Umbilical cord (tissue), 2 donors: ENCODE results near the gene BTBD1. TPM values are rescaled to one million over a fixed set of nuclear protein-coding genes. Genes with fewer than 3 reads are reported as not detected.
"Not testable (repeated sequence)": the region's sequence is repeated elsewhere in the genome, so short reads cannot be mapped to it uniquely, and the experiment has no call there.

ENCODE experiments used
- DNase-seq: peaks from one replicate; pipeline ENCODE4 v3.0.0-alpha.2; 2015; ENCODE audit warnings: low spot score
- total RNA-seq: library from RNA; depleted of rRNA; stranded (reverse); fragments of >200 nt; gene quantifications from one replicate; pipeline ENCODE4 v1.2.3, GENCODE V29; 2014; ENCODE audit warnings: low replicate concordance; ENCODE audit not compliant: insufficient read depth

BTBD1 gene
- total RNA-seq, 1 donor from 2014 or later: 65.5 TPM

DNA sequence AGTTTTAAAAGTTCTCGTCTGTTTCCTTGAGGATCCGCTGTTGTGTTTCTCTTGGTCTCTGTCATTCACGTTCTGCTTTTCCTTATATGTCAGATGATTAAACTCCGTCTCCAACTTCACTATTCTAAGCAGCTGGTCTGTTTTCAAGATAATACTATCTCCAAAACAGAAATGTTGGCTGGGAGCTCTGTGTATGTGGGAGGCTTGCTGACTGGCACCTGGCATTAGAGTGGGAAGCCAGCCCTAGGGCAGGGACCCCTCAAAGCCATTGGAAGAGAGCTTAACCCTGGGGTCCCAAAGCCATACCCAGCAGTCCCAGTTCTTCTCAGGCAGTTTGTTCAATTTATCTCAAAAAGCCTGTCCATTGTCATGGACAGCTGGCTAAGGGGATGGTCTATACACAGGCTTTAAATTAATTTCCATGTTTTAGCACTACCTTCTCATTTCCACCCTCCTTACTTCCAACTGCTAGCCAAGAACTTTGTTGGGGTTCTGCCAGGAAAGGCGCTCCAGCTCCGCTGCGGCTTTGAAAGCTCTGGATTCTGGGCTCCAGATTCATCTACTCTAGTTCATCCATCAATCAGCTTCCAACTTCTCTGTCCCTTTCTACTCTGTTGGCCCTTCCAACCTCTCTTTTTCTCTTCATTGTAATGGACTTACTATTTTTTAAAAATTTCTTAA lies 9.2 kb downstream of the BTBD1 start:
- DNase-seq: peak; percentile 61

DNA sequence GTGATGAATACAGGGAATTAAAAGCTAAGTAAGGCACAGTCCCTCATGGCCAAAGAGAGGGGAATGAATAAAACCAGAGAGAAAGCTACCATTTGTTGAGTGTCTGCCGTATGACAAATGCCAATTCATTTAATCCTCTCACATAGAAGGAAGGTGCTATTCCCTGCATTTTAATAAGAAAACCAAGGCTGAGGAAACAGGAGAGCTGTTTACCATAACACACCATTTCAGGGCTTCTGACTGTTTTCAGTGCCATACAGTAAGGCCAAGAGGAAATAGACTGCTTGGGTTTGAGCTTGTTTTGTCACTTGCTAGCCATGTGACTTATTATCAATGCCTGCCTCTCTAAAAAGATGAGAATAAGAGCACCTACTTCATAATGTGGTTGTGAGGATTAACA lies 10.1 kb downstream of the BTBD1 start:
- DNase-seq: no peak

DNA sequence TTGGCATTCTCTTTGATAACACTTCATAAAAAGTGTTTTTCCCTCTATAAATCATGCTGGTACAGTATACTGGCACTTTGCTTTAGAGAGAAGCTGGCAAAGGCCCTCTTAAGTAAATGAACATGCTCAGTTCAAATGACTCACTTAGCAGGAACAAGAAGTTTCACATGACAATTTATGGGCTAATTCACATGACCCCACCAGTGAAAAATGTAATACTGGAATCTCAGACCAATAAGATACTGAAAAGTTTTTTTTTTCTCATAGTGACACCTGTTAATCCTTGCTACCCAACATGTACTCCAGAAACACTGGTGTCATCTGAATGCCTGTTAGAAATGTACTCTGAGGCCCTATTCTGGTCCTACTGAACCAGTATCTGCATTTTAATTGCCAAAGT lies 13.9 kb downstream of the BTBD1 start:
- DNase-seq: no peak

DNA sequence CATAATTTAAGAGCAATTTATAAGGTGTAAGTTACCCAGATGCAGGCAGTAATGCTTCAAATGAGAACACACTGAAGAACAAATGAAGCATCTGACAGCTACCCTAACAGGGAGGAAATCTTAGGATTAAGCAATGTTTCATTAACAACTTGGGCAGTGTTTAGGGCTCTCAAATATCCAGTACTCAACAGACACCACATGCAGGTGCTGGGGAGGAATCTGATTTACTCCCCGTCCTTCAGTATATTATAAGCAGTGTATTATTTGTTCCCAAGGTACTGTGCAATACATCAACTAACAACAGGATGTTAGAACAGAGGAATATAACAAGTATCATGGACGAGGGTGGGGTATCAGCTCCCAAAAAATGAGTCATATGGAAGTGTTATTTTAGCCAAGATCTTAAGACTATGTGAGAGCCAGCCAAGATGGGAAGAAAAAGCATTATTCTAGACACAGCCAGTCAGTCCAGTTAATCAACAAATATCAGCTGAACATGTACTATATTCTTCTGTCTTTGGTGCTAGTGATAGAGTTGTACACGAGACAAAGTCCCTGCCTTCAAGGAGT lies 20.4 kb downstream of the BTBD1 start:
- DNase-seq: no peak

DNA sequence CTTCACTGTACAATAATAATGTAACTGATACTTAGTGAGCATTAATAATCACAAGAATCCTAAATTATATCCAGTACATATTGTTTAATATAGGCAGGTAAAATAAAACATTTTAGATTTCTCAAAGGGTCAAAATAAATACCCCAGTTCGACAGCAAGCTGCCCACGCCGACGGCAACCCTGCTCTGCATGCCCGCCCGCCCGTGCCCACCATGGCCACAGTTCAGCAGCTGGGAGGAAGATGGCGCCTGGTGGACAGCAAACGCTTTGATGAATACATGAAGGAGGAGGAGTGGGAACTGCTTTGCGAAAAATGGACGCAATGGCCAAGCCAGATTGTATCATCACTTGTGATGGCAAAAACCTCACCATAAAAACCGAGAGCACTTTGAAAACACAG lies 22.9 kb downstream of the BTBD1 start:
- DNase-seq: no peak

DNA sequence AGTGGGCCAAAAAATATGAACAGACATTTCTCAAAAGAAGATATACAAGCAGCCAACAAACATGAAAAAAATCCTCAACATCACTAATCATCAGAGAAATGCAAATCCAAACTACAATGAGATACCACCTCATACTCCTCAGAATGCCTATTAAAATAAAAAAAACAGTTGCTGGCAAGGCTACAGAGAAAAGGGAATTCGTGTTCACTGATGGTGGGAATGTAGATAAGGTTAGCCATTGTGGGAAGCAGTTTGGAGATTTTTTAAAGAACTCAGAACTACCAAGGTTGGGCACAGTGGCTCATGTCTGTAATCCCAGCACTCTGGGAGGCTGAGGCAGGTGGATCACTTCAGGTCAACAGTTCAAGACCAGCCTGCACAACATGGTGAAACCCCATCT lies 27.8 kb downstream of the BTBD1 start:
- no peak for DNase-seq

DNA sequence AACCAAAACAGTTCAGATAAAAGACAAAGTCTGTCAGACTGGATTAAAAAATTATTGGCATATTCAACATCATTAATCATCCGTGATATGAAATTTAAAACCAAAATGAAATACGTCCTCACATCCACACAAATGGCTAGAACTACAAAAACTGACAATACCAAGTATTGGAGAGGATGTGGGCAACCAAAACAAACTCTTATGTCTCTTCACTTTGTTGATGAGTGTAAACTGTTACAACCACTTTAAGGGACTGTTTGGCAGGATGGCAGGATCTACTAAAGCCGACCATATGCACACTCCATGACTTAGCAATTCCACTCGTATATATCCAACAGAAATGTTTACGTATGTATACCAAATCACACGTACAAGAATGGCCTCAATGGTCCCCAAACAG lies 30.8 kb downstream of the BTBD1 start:
- no peak for DNase-seq

DNA sequence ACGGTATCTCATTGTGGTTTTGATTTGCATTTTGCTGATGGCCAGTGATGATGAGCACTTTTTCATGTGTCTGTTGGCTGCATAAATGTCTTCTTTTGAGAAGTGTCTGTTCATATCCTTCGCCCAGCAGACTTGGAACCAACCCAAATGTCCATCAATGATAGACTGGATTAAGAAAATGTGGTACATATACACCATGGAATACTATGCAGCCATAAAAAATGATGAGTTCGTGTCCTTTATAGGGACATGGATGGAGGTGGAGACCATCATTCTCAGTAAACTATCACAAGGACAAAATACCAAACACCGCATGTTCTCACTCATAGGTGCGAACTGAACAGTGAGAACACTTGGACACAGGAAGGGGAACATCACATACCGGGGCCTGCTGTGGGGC lies 35.8 kb downstream of the BTBD1 start:
- not testable (repeated sequence) for DNase-seq

DNA sequence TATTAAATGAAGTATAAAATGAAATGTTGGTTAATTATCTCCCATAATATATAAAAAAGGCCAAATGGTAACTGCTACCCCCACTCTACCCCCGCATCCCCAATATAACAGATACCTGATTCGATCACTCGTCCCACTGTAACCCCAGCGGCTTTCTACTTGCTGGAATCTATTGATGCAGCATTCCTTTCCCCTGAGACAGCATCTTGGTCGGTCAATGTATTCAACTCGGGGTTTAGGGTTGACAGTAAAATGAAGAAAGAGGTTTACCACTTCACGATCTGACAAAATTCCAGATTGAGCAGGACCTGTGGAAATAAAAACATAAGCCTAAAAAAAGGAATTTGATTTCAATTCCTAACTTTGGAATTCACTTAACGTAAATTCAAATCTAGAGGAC lies 37.0 kb downstream of the BTBD1 start:
- no peak for DNase-seq

DNA sequence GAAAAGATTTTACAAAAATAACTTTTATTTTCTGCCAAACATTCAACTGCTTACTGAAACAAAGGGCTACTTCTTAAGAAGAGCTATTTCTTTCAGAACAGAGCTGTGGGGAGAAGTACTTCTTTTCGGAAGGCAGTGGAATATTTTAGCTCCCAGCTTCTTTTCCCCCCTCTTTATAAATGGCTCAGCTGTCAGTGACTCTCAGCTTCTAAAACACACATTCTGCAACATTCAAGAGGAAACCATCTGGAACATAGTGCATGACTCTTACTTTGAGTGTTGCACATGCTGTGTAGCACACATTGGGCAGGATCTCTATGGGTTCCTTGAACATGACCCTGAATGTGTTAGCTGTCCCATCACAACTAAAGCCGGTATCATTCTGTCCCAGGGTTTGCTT lies 48.6 kb downstream of the BTBD1 start:
- no peak for DNase-seq

DNA sequence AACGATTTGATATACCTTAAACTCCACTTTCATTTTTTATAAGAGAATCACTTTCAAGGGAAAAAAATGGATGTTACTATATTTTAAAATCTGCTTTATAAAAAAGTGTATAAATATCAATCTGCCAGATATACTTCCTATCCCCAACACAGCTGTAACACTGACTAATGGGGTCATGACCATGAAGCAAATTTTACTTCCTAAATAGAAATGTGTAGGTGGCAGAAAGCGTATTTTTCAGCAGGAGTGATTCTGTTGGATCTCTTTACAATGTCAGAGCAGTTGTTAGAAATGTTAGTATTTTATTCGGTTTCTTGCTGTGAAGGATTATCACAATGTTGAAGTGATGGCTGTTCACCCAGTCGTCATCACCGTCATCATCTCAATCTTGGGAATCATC lies 50.1 kb downstream of the BTBD1 start:
- no peak for DNase-seq

DNA sequence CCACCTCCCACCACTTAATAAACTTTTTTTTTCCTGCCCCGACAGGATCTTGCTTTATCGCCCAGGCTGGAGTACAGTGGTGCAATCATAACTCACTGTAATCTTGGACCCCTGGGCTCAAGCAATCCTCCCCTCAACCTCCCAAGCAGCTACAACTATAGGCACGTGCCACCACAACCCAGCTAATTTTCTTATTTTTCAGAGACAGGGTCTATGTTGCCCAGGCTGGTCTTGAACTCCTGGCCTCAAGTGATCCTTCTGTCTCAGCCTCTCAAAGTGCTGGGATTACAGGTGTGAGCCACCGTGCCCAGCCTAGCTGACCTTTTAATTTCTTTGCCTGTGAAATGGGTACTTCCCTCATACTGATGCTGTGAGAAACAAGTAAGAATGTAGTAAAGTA lies 51.7 kb downstream of the BTBD1 start:
- DNase-seq: no peak

DNA sequence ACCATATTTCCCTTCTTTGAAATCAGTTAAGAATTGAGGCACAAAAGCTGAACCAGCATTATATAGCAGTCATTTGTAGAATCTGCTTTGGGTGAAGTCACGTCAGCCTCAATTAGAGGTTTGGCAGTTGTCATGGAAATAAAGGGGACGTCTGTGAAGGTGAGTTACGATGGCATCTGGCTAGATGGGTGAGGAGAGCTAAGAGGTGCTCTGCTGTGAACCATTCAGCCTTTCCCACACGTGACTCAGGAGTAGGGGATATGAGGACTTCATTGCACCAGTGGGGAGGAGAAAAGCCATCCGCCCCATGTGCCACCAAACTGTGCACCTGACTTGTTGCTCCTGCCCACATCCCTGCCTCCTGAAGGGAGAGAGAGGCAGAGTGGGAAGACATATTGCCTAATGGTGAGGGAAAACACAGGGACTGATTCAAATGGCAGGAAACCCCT lies 52.8 kb downstream of the BTBD1 start:
- no peak for DNase-seq

DNA sequence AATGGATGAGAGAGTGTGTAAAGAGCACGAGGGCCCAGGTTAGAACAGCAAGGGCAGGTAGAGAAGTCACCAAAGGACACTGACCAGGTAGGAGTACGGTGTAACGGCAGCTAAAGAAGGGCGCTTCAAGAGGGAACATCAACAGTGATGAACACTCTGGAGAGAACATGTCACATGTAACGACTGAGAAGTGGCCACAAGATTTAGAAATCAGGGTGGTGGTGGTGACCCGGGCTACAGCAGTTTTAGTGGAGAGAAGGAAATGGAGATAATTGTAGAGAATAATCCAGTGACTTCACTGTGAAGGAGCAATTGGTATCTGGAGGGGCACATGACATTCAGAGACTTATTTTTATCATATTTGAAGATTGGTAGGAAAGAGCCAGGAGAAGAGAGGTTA lies 54.4 kb downstream of the BTBD1 start:
- no peak for DNase-seq

DNA sequence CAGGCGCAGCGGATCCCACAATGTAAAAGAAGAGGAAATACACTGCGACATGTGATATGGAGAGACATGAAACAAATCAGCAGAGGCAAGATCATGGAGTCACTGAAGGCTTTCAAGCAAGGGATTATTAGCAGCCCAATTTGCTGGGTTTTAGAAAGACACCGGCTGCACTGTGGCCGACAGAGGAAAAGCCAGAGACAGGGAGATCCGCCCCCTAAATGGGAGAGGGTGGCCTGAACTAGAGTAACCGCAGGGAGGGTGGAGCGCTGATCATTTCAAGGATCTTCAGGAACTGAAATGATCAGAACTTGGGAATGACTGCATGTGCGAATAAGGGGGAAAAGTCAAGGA lies 55.0 kb downstream of the BTBD1 start:
- DNase-seq: no peak

DNA sequence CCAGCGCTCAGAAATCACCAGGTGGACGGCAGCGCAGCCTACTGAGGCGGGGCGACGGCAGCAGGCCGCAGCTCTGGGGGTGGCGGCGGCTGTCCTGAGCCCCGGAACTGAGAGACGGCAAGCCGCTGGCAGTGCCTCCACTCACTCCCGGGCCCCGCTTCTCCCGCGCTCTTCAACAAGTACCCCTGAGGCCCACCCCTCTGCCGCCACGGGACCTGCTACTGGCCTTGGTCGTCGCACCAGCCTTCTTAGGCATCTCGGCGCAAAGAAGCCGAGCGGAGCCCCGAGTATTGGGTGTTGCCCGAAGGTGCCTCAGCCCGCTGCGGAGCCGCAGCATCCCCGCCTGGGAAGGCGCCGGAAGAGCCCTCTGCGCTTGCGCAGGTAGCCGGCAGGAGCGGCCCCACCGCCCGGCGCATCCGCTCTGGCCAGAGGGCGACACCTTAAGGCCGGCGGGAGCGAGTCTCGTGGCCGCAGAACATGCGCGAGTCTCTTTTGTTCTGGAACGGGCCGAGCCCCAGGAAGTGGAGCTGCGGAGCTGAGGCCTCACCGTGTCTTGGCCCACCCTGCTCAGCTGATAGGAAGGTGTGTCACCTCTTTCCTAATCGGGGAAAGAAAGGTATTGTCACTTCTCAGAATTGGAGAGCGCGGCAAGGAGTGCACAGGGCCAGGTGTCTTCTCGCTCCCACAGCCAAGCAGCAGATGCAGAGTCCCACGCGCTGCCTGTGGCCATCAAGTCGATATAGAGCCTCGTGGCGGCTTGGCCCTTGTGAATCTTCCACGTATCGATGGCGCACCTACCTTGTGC lies 55.6 kb downstream of the BTBD1 start, which contains the start of gene C15orf40:
Gene C15orf40 (minus strand): TSS at position 369 of the 805 bp plus-strand sequence. CDS start 32 bp downstream, at position 337.
- DNase-seq: peak; percentile 94

DNA sequence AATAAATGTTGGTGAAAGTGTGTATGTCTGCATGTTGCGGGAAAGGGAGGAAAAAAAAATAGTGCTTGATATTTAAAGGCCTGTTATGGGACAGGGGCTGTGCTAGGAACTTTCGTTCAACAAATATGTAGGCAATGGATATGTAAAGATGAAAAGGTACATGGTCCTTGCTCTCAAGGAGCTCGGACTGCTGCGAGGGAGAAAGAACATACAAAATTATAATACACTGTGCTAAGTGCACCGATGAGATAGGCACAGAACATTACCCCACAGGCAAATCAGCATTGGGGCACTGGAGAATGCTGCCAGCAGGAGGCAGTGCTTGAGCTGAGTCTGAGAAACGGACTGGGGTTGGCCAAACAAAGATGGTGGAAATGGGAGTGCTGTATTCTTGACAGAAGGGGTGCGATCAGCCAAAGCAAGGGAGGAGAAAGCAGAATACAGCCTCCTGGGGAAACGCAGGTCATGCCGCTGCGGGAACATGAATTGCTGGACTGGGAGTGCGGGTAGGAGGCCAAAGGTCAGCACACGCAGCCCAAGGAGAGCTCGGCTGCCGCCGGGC lies 56.3 kb downstream of the BTBD1 start:
- peak; percentile 64 for DNase-seq

DNA sequence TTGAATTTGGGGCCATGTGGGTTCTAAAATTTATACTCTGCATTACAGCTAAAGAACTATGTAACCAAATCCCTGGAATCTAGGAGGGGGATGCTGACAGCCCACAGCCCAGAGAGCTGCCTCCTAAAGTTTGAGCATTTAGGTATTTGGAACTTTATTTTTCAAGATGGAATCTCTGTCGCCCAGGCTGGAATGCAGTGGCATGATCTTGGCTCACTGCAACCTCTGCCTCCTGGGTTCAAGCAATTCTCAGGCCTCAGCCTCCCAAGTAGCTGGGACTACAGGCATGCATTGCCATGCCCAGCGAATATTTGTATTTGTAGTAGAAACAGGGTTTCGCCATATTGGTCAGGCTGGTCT lies 66.4 kb downstream of the BTBD1 start:
- DNase-seq: not testable (repeated sequence)

DNA sequence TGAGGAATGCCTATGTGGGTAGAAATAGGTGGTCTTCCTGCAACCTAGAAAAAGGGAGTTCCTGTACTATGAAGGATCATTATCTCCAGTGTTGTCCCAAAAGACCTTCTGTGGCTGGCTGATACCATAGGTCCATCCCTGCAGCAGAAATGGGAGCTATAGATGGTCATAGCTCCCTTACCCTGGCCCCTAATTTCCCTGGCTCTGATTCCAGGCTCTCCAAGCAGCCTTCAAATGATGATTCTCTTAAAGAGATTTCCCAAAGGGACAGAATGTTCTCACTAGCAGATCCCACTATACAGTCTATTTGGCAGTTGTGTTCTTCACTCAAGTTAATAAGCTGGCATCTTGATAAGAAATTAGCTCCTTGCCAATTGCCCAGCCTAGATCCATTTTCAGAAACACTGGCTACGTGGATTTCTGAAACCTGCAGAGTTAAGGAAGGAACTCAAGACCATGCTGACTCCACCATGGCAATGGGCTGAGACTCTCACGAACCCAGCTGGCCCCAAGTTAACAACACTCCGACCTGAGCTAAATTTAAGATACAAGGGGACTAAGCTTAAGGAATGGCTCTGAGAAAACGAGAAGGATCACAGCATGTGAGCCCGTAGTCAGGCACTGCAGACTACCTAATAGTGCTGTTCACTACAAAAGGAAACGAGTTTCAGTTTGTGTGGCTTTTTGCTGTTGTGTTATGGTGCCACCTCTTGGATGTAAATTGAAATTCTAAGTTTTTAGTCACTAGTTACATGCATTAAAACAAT lies 67.0 kb downstream of the BTBD1 start:
- DNase-seq: peak; percentile 64

DNA sequence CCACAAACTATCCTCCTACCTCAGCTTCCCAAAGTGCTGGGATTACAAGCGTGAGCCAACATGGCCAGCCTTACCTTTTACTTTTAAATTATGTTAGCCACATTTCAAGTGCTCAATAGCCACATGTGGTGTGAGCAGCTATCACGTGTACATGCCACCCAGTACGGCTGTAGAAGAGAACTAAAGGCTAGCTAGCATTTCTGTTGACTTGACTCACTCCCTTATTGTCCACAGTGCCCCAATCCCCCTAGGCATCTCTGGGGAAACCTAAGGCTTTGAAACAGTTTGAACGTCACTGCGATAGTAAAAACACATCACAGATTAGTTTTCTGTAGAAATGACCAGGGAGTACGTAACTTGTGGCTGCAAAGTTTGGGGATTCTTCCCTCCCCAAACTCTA lies 67.6 kb downstream of the BTBD1 start:
- no peak for DNase-seq

DNA sequence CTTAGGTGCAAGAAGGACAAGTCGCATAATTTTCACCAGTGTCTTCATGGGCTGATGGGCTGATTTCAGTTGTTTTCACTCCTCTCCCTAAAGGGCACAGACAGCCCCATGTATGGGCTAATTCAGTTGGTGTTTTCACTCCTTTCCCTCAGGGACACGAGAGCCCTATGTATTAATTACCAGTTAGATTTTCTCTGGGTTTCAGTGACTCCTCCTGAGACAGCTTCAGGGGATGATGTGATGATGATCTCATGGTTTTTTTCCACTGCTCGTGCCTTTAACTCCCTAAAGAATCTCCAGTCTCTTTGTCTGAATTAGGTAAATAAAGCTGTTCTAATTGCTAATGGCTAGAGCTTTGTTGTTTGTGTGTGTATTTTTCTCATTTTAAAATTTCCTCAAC lies 71.1 kb downstream of the BTBD1 start:
- no peak for DNase-seq

DNA sequence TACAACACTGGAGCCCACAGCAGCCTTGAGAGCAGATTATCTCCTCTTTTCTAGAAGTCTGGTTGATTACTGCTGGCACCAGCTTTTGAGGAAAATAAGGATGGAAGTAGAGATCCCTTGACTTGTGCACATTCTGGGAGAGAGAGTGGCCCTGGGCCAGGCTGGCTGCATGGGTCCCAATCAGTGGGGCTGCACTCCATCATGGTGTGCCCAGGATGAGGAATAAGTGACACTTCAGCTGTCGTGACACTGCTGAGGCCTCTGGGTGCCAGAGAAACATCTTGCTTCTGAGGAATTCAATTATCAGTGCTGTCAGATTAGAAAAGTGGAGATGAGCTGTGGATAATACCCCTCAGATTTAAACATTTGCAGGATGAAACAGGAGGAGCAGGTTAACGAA lies 72.0 kb downstream of the BTBD1 start:
- no peak for DNase-seq
